GM12874 (cell line): ENCODE results near the gene PRICKLE1.

Source experiments
- TF ChIP-seq, protein P1 (sequence below): IDR thresholded peaks from 2 replicates; pipeline ENCODE4 v1.5.1; 2011; ENCODE audit warnings: low read depth, mild to moderate bottlenecking, control low read depth, low read length, moderate library complexity; ENCODE audit not compliant: insufficient read depth

Gene PRICKLE1

DNA sequence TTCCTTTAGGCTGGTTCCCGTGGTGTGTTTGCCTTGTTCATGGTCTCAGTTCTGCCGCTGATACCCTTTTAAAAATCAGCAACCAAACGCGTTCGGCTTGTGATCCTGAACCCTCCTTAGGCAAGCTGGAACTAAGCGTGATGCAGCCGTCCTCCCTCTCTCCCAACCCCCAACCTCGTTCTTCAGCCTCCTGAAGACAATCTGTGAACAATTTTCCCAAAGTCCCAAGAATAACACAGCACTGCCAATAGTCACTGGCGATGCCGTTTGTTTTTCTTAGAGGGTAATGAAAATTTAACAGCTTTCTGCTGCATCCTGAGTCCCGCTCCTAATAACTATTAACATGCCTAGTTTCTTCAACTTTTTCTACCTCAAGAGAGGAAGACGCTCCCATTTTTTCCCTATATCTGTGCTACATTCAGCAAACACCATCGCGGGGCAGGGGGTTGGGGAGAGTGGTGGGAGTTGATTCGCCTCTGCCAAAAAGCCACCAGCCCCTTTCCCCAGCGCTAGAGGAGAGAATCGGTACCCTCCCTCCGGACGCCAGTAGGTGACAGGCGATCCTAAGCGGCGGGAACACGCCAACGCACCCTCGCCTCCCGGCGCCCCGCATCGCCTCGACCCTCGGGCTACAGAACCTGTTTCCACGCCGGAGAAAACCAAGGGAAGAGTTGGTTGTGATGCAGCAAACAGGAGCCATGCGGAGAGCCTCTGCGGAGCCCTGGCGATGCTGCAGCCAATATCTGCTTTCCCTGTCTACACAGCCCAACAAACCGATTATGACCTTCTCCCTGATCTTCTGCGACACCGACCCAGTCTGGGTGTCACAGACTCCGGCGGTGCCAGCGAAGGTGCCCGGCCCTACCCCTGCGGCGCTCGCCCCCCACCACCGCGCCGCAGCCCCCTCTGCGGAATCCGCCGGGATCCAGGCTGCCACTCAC is 752 bp downstream of the PRICKLE1 start:
- TF ChIP-seq, protein P1, sequence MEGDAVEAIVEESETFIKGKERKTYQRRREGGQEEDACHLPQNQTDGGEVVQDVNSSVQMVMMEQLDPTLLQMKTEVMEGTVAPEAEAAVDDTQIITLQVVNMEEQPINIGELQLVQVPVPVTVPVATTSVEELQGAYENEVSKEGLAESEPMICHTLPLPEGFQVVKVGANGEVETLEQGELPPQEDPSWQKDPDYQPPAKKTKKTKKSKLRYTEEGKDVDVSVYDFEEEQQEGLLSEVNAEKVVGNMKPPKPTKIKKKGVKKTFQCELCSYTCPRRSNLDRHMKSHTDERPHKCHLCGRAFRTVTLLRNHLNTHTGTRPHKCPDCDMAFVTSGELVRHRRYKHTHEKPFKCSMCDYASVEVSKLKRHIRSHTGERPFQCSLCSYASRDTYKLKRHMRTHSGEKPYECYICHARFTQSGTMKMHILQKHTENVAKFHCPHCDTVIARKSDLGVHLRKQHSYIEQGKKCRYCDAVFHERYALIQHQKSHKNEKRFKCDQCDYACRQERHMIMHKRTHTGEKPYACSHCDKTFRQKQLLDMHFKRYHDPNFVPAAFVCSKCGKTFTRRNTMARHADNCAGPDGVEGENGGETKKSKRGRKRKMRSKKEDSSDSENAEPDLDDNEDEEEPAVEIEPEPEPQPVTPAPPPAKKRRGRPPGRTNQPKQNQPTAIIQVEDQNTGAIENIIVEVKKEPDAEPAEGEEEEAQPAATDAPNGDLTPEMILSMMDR = peak; percentile 52

DNA sequence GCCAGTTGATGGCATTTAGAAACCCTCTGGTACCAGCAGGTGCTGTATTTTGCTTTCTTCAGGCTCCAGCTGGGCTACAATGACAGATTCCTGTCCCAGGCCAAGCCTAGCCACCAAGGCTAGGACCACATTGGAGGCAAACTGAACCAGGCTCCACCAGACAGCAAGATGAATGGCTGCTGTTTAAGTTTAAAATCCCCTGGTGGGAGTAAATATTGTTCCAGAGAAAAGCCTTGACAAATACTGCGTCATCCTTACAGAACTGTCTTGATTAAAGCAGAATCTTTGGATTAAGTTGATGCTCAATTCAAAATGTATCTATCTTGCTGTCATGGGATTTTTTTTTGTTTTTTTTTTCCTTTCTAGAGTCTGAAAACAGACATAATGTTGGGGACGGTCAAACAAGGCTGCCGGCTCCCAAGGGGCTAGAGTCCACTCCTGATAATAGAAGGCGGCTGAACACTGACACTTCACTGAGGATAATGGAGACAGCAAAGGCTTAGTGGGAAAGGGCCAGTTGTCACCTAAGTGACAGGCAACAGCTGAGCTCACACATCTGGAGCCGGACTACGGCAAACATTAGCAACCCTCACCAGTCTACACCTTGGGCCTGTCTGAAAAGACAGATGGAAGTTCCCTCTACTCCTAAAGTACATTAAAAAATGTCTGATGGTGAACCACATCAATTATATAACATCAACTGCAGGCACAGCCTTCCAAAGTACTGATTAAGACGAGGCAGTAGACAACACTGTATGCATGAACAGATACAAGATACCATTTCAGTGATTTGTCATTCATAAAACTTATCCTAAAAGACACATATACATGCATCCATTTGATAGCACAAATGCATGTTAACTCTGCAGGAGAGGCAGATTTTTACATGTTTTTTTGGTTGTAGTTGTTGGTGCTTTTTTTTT is 1.7 kb downstream of the PRICKLE1 start:
- TF ChIP-seq, protein P1 = no peak

DNA sequence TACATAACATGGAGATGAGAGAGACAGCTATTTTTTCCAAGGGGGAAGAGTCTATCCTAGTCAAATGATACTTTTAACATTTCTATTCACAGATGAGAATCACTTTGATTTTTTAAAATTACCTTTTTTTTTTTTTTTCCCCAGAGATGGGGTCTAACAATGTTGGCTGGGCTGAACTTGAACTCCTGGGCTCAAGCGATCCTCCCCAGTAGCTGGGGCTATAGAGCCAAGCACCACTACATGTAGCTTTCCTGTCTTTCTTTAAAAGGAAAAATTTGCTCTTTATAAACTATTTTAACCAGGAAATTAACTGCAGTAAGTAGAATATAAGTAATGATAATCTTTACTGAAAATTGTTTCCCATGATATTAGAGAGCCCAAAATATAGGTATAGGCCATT is 3.3 kb downstream of the PRICKLE1 start:
- TF ChIP-seq, protein P1 = no peak

DNA sequence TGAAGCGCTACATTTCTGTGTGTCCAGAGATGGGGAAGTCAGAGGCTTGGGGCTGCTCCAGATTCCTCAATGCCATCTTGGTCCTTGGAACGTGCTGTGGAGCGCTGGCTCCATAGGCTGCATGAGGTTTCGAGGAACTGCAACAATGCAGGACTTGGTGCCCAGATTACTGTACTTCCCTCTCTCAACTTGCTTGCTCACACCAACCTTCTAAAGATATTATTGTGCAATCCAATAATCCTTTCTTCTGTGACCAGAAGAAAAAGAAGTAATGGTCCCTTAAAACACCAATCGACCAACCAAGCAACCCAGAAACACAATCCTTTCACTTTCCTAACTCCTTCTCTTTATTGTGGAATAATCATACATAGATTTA is 3.7 kb downstream of the PRICKLE1 start:
- TF ChIP-seq, protein P1 = no peak

DNA sequence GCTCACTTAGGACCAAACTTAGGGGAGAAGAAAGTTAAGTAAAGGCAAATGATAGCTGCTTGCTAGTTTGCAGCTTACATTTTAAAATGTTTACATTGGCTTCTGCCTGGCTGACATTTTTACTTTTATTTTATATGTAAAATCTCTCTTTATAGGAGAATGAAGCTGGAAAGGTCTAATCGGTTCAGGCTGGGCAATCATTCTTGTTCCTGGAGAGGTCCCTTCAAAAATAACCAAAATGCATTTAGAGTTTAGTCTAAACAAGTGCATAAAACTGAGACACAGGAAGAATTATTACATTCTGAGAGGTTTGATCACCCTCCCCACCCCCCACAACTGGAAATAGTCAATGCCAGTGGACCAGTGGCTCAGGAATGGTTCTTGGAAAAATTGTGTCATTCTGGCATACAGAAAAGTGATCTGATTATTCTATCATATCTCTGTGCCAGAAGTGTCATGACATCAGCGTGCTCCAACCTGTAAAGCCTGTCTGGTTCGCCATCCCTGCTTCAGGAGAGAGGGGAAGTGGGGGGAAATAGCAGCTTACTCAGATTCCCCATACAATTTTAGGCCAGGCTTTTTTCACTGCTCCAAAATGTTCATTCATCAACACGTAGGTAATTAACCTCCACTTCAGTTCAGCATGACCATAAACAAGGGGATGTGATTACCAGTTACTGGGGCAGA is 4.2 kb downstream of the PRICKLE1 start:
- TF ChIP-seq, protein P1 = no peak

DNA sequence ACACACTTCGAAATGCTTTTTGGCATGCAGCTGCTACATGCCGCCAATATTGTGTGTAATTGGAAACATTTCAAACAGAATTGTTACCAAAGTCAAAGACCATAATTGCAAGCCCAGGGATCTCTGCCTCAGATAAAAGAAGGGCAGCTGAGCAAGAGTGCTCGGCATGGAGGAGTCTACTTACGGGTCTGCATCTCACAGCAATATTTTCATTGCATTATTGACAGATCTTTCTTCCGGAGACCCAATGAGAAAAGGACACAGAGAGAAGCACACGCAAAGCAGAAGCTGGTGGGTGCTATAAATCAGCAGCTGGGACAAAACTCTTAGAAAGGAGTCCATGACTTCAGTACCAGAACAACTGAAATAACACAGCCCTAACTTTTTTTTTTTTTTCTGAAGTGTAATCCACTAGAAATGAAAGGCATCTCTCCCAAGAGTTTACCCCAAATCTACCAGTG is 4.9 kb downstream of the PRICKLE1 start:
- TF ChIP-seq, protein P1 = no peak
